WTC11 (cell line): ENCODE results near the gene SFTPD. TPM values are rescaled to one million over a fixed set of nuclear protein-coding genes. Genes with fewer than 3 reads are reported as not detected.

ENCODE experiments used
- ATAC-seq: fragments of 200-7000 bp; cut with Tn5 transposase; 2 replicates; pipeline ENCODE4 v1.10.0; 2021; ENCODE audit warnings: mild to moderate bottlenecking, moderate library complexity
- CTCF ChIA-PET: fragments of 300-600 bp; sonication (Branson Sonifier 250); formaldehyde crosslinking; loops from one replicate; lab custom pipeline; 2021; ENCODE audit warnings: antibody characterized with exemption; lab: Charles Lee
- POLR2A ChIA-PET: fragments of 350-600 bp; sonication (Branson Sonifier 250); formaldehyde crosslinking; loops from one replicate; lab custom pipeline; 2021; ENCODE audit warnings: antibody characterized with exemption; lab: Charles Lee
- DNase-seq: peaks from one replicate; pipeline ENCODE4 v3.0.0; 2021; ENCODE audit warnings: low spot score
- H3K27ac Mint-ChIP-seq: 2 replicates; pipeline ENCODE4 v1.8.0; 2021; ENCODE audit warnings: mixed read lengths
- H3K27me3 Mint-ChIP-seq: 2 replicates; pipeline ENCODE4 v1.8.0; 2021; ENCODE audit warnings: low read depth, mild to moderate bottlenecking, moderate library complexity, mixed read lengths
- H3K36me3 Mint-ChIP-seq: 2 replicates; pipeline ENCODE4 v1.8.0; 2021; ENCODE audit warnings: mixed read lengths
- H3K4me1 Mint-ChIP-seq: 2 replicates; pipeline ENCODE4 v1.8.0; 2022; ENCODE audit warnings: mixed read lengths
- H3K4me3 Mint-ChIP-seq: 2 replicates; pipeline ENCODE4 v1.8.0; 2021; ENCODE audit warnings: mild to moderate bottlenecking, moderate library complexity, mixed read lengths
- H3K9me3 Mint-ChIP-seq: 2 replicates; pipeline ENCODE4 v1.8.0; 2021; ENCODE audit warnings: mixed read lengths
- ELF4 ChIP-seq: sonication (generic); formaldehyde crosslinking; IDR thresholded peaks from 2 replicates; pipeline ENCODE4 v1.8.1; 2022; ENCODE audit warnings: low read depth, mild to moderate bottlenecking, moderate library complexity, missing genetic modification reagents
- EMX1 ChIP-seq: fragments of 250-450 bp; sonication (Bioruptor Pico); IDR thresholded peaks from 2 replicates; pipeline ENCODE4 v1.8.0; 2021; ENCODE audit warnings: mild to moderate bottlenecking
- GRHL2 ChIP-seq: fragments of 250-450 bp; sonication (Bioruptor Pico); IDR thresholded peaks from 2 replicates; pipeline ENCODE4 v1.8.0; 2022; ENCODE audit warnings: mild to moderate bottlenecking, moderate library complexity; ENCODE audit not compliant: insufficient replicate concordance, severe bottlenecking
- HMGA2 ChIP-seq: fragments of 250-450 bp; sonication (Bioruptor Pico); IDR thresholded peaks from 2 replicates; pipeline ENCODE4 v1.4.0; 2021; ENCODE audit warnings: mild to moderate bottlenecking, moderate library complexity
- HMGXB4 ChIP-seq: sonication (generic); formaldehyde crosslinking; IDR thresholded peaks from 2 replicates; pipeline ENCODE4 v1.8.1; 2023; ENCODE audit warnings: mild to moderate bottlenecking, moderate library complexity, missing genetic modification reagents
- MAX ChIP-seq: sonication (generic); formaldehyde crosslinking; IDR thresholded peaks from 2 replicates; pipeline ENCODE4 v1.8.0; 2022; ENCODE audit warnings: mild to moderate bottlenecking, missing genetic modification reagents
- NFYB ChIP-seq: sonication (generic); formaldehyde crosslinking; conservative IDR thresholded peaks from 2 replicates; pipeline ENCODE4 v1.8.0; 2022; ENCODE audit warnings: low read depth, missing genetic modification reagents
- PRRX2 ChIP-seq: fragments of 250-450 bp; sonication (Bioruptor Pico); IDR thresholded peaks from 2 replicates; pipeline ENCODE4 v1.8.0; 2021; ENCODE audit warnings: mild to moderate bottlenecking
- RORB ChIP-seq: fragments of 250-450 bp; sonication (Bioruptor Pico); IDR thresholded peaks from 2 replicates; pipeline ENCODE4 v1.9.0; 2021; ENCODE audit warnings: mild to moderate bottlenecking
- SMAD3 ChIP-seq: sonication (generic); formaldehyde crosslinking; IDR thresholded peaks from 2 replicates; pipeline ENCODE4 v1.8.0; 2022; ENCODE audit warnings: missing genetic modification reagents, mild to moderate bottlenecking, borderline replicate concordance
- TEAD1 ChIP-seq: sonication (generic); formaldehyde crosslinking; IDR thresholded peaks from 2 replicates; pipeline ENCODE4 v1.8.0; 2022; ENCODE audit warnings: mild to moderate bottlenecking, missing genetic modification reagents
- USF2 ChIP-seq: sonication (generic); formaldehyde crosslinking; IDR thresholded peaks from 2 replicates; pipeline ENCODE4 v1.8.1; 2023; ENCODE audit warnings: mild to moderate bottlenecking, missing genetic modification reagents, moderate library complexity
- ZBTB21 ChIP-seq: sonication (generic); formaldehyde crosslinking; IDR thresholded peaks from 2 replicates; pipeline ENCODE4 v1.8.1; 2023; ENCODE audit warnings: mild to moderate bottlenecking, missing genetic modification reagents, borderline replicate concordance
- ZNF121 ChIP-seq: sonication (generic); formaldehyde crosslinking; IDR thresholded peaks from 2 replicates; pipeline ENCODE4 v1.8.0; 2023; ENCODE audit warnings: missing genetic modification reagents
- ZNF138 ChIP-seq: sonication (generic); formaldehyde crosslinking; conservative IDR thresholded peaks from 2 replicates; pipeline ENCODE4 v1.8.1; 2022; ENCODE audit warnings: mild to moderate bottlenecking, moderate library complexity, missing genetic modification reagents
- ZNF317 ChIP-seq: sonication (generic); formaldehyde crosslinking; IDR thresholded peaks from 2 replicates; pipeline ENCODE4 v1.8.1; 2023; ENCODE audit warnings: low read depth, mild to moderate bottlenecking, moderate library complexity, missing genetic modification reagents, borderline replicate concordance
- ZNF396 ChIP-seq: fragments of 250-450 bp; sonication (Bioruptor Pico); IDR thresholded peaks from 2 replicates; pipeline ENCODE4 v1.8.0; 2021; ENCODE audit warnings: mild to moderate bottlenecking, moderate library complexity, borderline replicate concordance
- ZNF416 ChIP-seq: fragments of 250-450 bp; sonication (Bioruptor Pico); IDR thresholded peaks from 2 replicates; pipeline ENCODE4 v1.9.0; 2021; ENCODE audit warnings: mild to moderate bottlenecking, inconsistent platforms
- ZNF423 ChIP-seq: fragments of 250-450 bp; sonication (Bioruptor Pico); IDR thresholded peaks from 2 replicates; pipeline ENCODE4 v2.1.2; 2022; ENCODE audit warnings: mild to moderate bottlenecking, moderate library complexity
- ZNF512 ChIP-seq: sonication (generic); formaldehyde crosslinking; IDR thresholded peaks from 2 replicates; pipeline ENCODE4 v1.8.1; 2022; ENCODE audit warnings: missing genetic modification reagents, borderline replicate concordance
- ZNF671 ChIP-seq: fragments of 250-450 bp; sonication (Bioruptor Pico); IDR thresholded peaks from 2 replicates; pipeline ENCODE4 v1.8.0; 2021; ENCODE audit warnings: mild to moderate bottlenecking
- total RNA-seq: library from RNA; stranded (reverse); gene quantifications from 3 replicates; pipeline ENCODE4 v1.2.3, GENCODE V29; 2021

Gene SFTPD
- total RNA-seq, 1 experiment from 2014 or later, result 0.66 TPM

GRCh38 chr10:79927111-79927828, 21.6 kb downstream of the SFTPD start:
- Mint-ChIP-seq H3K4me1 (peaks cover 8% of the 10 kb centered on the region; the same call in 1 of the 2 replicates), H3K36me3 (peaks cover 11% of the 10 kb centered on the region), H3K4me3 (no peak overlapping the region), H3K27me3 (peaks cover 21% of the 10 kb centered on the region), H3K27ac (no peak overlapping the region), H3K9me3 (peaks cover 14% of the 10 kb centered on the region)
- CTCF ChIA-PET, result interaction anchor here (1.0 kb wide), 1 partner anchor 120 kb away, joined by 3 read pairs; no protein-coding TSS in a partner anchor
- POLR2A ChIA-PET, result no interaction called here
- ATAC-seq, result no peak
- no peak for TF ChIP-seq ELF4
- no peak for TF ChIP-seq TEAD1 (CRISPR knock-in tag)
- TF ChIP-seq GRHL2 (CRISPR knock-in tag), result no peak
- TF ChIP-seq ZNF671 (CRISPR knock-in tag), result no peak
- TF ChIP-seq HMGA2, result no peak
- TF ChIP-seq SMAD3, result no peak
- TF ChIP-seq USF2 (CRISPR knock-in tag), result no peak
- TF ChIP-seq NFYB (CRISPR knock-in tag), result no peak
- no peak for TF ChIP-seq ZNF416 (CRISPR knock-in tag)
- no peak for TF ChIP-seq ZNF138 (CRISPR knock-in tag)
- TF ChIP-seq ZNF512 (CRISPR knock-in tag), result no peak
- TF ChIP-seq ZNF396 (CRISPR knock-in tag), result no peak
- TF ChIP-seq ZBTB21, result no peak
- no peak for TF ChIP-seq HMGXB4 (CRISPR knock-in tag)
- no peak for TF ChIP-seq MAX (CRISPR knock-in tag)
- DNase-seq, result no peak

- ATAC-seq (no peak), DNase-seq (no peak)
- Mint-ChIP-seq H3K4me3 (no peak overlapping the region), H3K4me1 (peaks cover 8% of the 10 kb centered on the region; the same call in 1 of the 2 replicates), H3K27me3 (peaks cover 17% of the 10 kb centered on the region), H3K9me3 (peaks cover 14% of the 10 kb centered on the region), H3K27ac (no peak overlapping the region), H3K36me3 (peaks cover 11% of the 10 kb centered on the region)
- CTCF ChIA-PET, result interaction anchor here (1.0 kb wide), 1 partner anchor 121 kb away, joined by 3 read pairs; no protein-coding TSS in a partner anchor
- POLR2A ChIA-PET, result no interaction called here
- TF ChIP-seq ZNF423 (CRISPR knock-in tag) (no peak), RORB (CRISPR knock-in tag) (no peak), ZNF317 (no peak), PRRX2 (CRISPR knock-in tag) (no peak)
These were observed 22.9 kb downstream of the SFTPD start for GRCh38 chr10:79926037-79926436.

- ATAC-seq (no peak), DNase-seq (no peak)
- peaks cover 11% of the 10 kb centered on the region for H3K36me3 Mint-ChIP-seq
- no peak overlapping the region for H3K27ac Mint-ChIP-seq
- peaks cover 13% of the 10 kb centered on the region for H3K27me3 Mint-ChIP-seq
- ChIA-PET POLR2A (no interaction called here), CTCF (no interaction called here)
- TF ChIP-seq ZNF138 (CRISPR knock-in tag), result no peak
- TF ChIP-seq ZNF121 (CRISPR knock-in tag), result no peak
- no peak for TF ChIP-seq ZNF396 (CRISPR knock-in tag)
- no peak for TF ChIP-seq EMX1
- H3K9me3 Mint-ChIP-seq, result peaks cover 14% of the 10 kb centered on the region
- peaks cover 8% of the 10 kb centered on the region; the same call in 1 of the 2 replicates for H3K4me1 Mint-ChIP-seq
- H3K4me3 Mint-ChIP-seq, result no peak overlapping the region
These were observed 23.3 kb downstream of the SFTPD start for GRCh38 chr10:79925614-79926013.
